CD4-positive, alpha-beta T cell (primary cell): ENCODE data around the gene DYRK1B. TPM values are rescaled to one million over a fixed set of nuclear protein-coding genes. Genes with fewer than 3 reads are reported as not detected.

Experiments
- ATAC-seq: fragments of 200-7000 bp; cut with Tn5 transposase; one replicate; pipeline ENCODE4 v1.10.0; 2022; ENCODE audit warnings: mild to moderate bottlenecking; ENCODE audit not compliant: poor library complexity
- CTCF ChIA-PET: fragments of 350-600 bp; sonication (Branson Sonifier 250); formaldehyde crosslinking; loops from one replicate; lab custom pipeline; 2021; ENCODE audit warnings: antibody characterized with exemption, inconsistent platforms; lab: Charles Lee
- POLR2A ChIA-PET: fragments of 350-600 bp; sonication (Branson Sonifier 250); formaldehyde crosslinking; loops from one replicate; lab custom pipeline; 2021; ENCODE audit warnings: antibody characterized with exemption, inconsistent platforms; lab: Charles Lee
- DNase-seq, 14 experiments: peaks; one replicate each; pipeline ENCODE4 v3.0.0-alpha.2; 2013 to 2020; ENCODE audit warnings: mixed read lengths in 2 of 14
- H3K27ac ChIP-seq, 2 donors: one replicate each; pipeline versions ENCODE4 v1.5.1 to v1.7.0; 2013; ENCODE audit warnings: low read length in 2 of 2, low read depth in 1 of 2, mild to moderate bottlenecking in 1 of 2
- H3K27me3 ChIP-seq, 2 experiments: 1 replicate in 1 of 2; 2 replicates in 1 of 2; pipeline versions ENCODE4 v1.6.1 to v1.7.0; 2013; ENCODE audit warnings: low read length in 2 of 2, control low read depth in 1 of 2, mild to moderate bottlenecking in 1 of 2, moderate library complexity in 1 of 2; ENCODE audit not compliant: insufficient read depth in 2 of 2, control insufficient read depth in 1 of 2
- H3K36me3 ChIP-seq: one replicate; pipeline ENCODE4 v1.6.1; 2013; ENCODE audit warnings: low read length, control low read depth; ENCODE audit not compliant: insufficient read depth
- H3K4me1 ChIP-seq: one replicate; pipeline ENCODE4 v1.6.1; 2013; ENCODE audit warnings: low read length, control low read depth; ENCODE audit not compliant: insufficient read depth
- H3K4me3 ChIP-seq: one replicate; pipeline ENCODE4 v1.5.1; 2013; ENCODE audit warnings: mild to moderate bottlenecking, low read length, moderate library complexity
- H3K9me3 ChIP-seq, 2 experiments: 1 replicate in 1 of 2; 2 replicates in 1 of 2; pipeline versions ENCODE4 v1.6.1 to v1.7.0; 2013; ENCODE audit warnings: low read length in 2 of 2, mild to moderate bottlenecking in 2 of 2, control low read depth in 1 of 2, moderate library complexity in 1 of 2; ENCODE audit not compliant: control insufficient read depth in 1 of 2, insufficient read depth in 1 of 2
- H3K27ac Mint-ChIP-seq: one replicate; pipeline ENCODE4 v1.8.0; 2020; ENCODE audit warnings: mixed read lengths
- H3K27me3 Mint-ChIP-seq: one replicate; pipeline ENCODE4 v1.8.0; 2021; ENCODE audit warnings: mixed read lengths
- H3K36me3 Mint-ChIP-seq: one replicate; pipeline ENCODE4 v1.8.0; 2021; ENCODE audit warnings: low read depth, mixed read lengths
- H3K4me1 Mint-ChIP-seq: one replicate; pipeline ENCODE4 v1.8.0; 2021; ENCODE audit warnings: low read depth, mixed read lengths
- H3K4me3 Mint-ChIP-seq: one replicate; pipeline ENCODE4 v1.8.0; 2020; ENCODE audit warnings: mild to moderate bottlenecking, mixed read lengths
- H3K9me3 Mint-ChIP-seq: one replicate; pipeline ENCODE4 v1.8.0; 2020; ENCODE audit warnings: mixed read lengths
- intact Hi-C, 2 experiments: fragments of 100-400 bp; cut with DNase I in 1 of 2; cut with micrococcal nuclease in 1 of 2; formaldehyde crosslinking; loops; one replicate each; pipeline versions ENCODE4 v1.15.1 to v1.9.0; 2023 to 2025; cut with DNase I, micrococcal nuclease
- total RNA-seq, 174 experiments: library from RNA in 2 of 174; stranded (reverse) in 2 of 174; gene quantifications; one replicate each; pipeline ENCODE4 v1.2.3 and lab custom pipeline; 2021 to 2026
- TF ChIP-seq, protein P1 (sequence below): fragments of 200-600 bp; IDR thresholded peaks from one replicate; pipeline ENCODE4 v1.8.0; 2022; ENCODE audit warnings: antibody characterized with exemption, mild to moderate bottlenecking

The DYRK1B gene
- total RNA-seq, 2 experiments from 2014 or later, result 18.9 to 19.4 TPM

DNA sequence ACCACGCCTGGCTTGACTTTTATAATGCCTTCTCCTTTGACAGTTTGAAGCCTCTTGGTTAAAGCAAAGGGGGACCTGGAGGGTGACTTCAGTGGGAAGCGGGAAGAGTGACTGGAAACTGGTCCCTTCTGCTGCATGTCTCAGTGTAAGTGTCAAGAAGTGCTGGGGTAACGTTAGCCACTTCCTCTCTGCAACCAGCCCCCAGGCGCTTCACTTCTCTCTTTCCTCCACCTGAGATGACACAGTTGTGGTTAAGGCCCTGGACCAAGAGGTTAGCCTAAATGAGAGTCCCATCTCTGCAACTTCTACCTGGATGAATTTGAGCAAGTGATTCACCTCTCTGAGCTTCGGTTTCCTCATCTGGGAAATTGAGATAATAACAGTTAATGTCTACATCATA is 39.0 kb downstream of the DYRK1B start:
- H3K27me3 ChIP-seq, result no peaks in the 10 kb centered on the region
- Mint-ChIP-seq H3K9me3 (no peaks in the 10 kb centered on the region), H3K36me3 (no peaks in the 10 kb centered on the region), H3K4me3 (no peak overlapping the region), H3K27ac (no peak overlapping the region), H3K4me1 (no peaks in the 10 kb centered on the region), H3K27me3 (peaks cover 7% of the 10 kb centered on the region)
- H3K4me1 ChIP-seq, result peaks cover 7% of the 10 kb centered on the region
- H3K9me3 ChIP-seq, result no peaks in the 10 kb centered on the region
- H3K27ac ChIP-seq, result no peak overlapping the region
- TF ChIP-seq, protein P1, sequence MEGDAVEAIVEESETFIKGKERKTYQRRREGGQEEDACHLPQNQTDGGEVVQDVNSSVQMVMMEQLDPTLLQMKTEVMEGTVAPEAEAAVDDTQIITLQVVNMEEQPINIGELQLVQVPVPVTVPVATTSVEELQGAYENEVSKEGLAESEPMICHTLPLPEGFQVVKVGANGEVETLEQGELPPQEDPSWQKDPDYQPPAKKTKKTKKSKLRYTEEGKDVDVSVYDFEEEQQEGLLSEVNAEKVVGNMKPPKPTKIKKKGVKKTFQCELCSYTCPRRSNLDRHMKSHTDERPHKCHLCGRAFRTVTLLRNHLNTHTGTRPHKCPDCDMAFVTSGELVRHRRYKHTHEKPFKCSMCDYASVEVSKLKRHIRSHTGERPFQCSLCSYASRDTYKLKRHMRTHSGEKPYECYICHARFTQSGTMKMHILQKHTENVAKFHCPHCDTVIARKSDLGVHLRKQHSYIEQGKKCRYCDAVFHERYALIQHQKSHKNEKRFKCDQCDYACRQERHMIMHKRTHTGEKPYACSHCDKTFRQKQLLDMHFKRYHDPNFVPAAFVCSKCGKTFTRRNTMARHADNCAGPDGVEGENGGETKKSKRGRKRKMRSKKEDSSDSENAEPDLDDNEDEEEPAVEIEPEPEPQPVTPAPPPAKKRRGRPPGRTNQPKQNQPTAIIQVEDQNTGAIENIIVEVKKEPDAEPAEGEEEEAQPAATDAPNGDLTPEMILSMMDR, result no peak
- DNase-seq (no peak), ATAC-seq (no peak)
- POLR2A ChIA-PET, result no interaction called here
- intact Hi-C loops, result loop anchor here in 1 of 2 experiments (5.0 kb wide), 1 partner anchor 177 kb away; the partner anchor contains the start of gene PSMC4
- CTCF ChIA-PET, result interaction anchor here (6.1 kb wide), 1 partner anchor 48 kb away, joined by 75 read pairs; no protein-coding TSS in a partner anchor
- no peaks in the 10 kb centered on the region for H3K36me3 ChIP-seq
- no peak overlapping the region for H3K4me3 ChIP-seq

DNA sequence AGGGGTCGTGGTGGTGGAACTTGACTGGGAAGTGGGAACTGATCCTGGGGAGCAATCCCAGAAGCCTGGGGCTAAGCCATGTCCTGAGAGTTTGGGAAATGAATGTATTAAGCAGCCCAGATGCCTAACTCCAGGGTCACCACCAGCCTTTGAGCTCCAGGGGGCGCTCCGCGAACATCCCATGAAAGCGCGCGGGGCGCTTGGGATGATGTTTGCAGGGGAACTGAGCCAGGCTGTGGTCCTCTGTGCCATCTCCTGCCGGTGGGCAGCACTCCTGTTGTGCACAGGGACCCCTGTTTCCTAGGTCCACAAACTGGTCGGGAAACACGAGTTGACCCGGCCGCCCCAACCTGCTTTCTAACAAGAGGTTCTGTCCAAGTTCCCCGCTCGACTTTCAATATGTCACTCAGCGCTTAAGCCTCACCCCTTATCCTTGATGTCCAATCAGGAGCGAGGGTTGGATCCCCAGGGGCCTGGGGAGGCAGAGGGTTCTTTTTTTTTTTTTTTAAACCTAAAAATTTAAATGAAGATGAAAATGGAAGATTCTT is 40.9 kb downstream of the DYRK1B start:
- H3K4me1 Mint-ChIP-seq, result no peaks in the 10 kb centered on the region
- H3K27me3 Mint-ChIP-seq, result peaks cover 11% of the 10 kb centered on the region
- peak overlapping the region; percentile 58 for H3K4me3 ChIP-seq
- intact Hi-C loops, result loop anchor here (1.0 to 2.0 kb wide), 2 partner anchors 51 to 428 kb away; no protein-coding TSS in a partner anchor
- H3K27ac ChIP-seq, result no peak overlapping the region
- no peaks in the 10 kb centered on the region for H3K36me3 Mint-ChIP-seq
- DNase-seq, result peak; percentile 52 to 83 (median 64)
- ChIA-PET POLR2A (interaction anchor here (0.8 to 1.4 kb wide), 3 partner anchors 51 to 203 kb away, joined by 3 to 6 read pairs (median 4); partner anchors contain the start of genes PSMC4 and ZNF546), CTCF (interaction anchor here (0.7 to 6.1 kb wide), 11 partner anchors 9 to 264 kb away, joined by 3 to 75 read pairs (median 5); partner anchors contain the start of genes DYRK1B, FBL and PSMC4)
- ATAC-seq, result peak; percentile 94
- H3K27me3 ChIP-seq, result no peaks in the 10 kb centered on the region
- peaks cover 7 to 9% of the 10 kb centered on the region in 2 experiments for H3K9me3 ChIP-seq
- H3K4me1 ChIP-seq, result peaks cover 7% of the 10 kb centered on the region
- TF ChIP-seq, protein P1, result peak; percentile 90
- peaks cover 3% of the 10 kb centered on the region for H3K9me3 Mint-ChIP-seq
- no peaks in the 10 kb centered on the region for H3K36me3 ChIP-seq
- H3K27ac Mint-ChIP-seq, result no peak overlapping the region
- peak overlapping the region; percentile 81 for H3K4me3 Mint-ChIP-seq

DNA sequence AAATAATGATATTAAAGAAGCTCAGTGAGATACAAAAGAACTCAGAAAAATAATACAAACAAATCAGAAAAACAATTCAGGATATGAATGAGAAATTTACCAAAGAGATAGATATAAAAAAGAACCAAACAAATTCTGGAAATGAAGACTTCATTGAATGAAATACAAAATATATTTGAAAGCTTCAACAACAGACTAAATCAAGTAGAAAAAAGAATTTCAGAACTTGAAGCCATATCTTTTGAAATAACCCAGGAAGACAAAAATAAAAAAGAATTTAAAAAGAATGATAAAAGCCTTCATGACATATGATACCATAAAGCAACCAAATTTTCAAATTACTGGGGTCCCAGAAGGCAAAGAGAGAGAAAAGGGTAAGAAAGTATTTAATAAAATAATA is 45.7 kb downstream of the DYRK1B start:
- TF ChIP-seq, protein P1, result no peak
- ChIA-PET CTCF (no interaction called here), POLR2A (no interaction called here)
- H3K4me3 ChIP-seq, result no peak overlapping the region
- Mint-ChIP-seq H3K4me1 (no peaks in the 10 kb centered on the region), H3K27me3 (peaks cover 34% of the 10 kb centered on the region), H3K27ac (no peak overlapping the region), H3K36me3 (no peaks in the 10 kb centered on the region), H3K9me3 (peaks cover 5% of the 10 kb centered on the region), H3K4me3 (no peak overlapping the region)
- H3K9me3 ChIP-seq, result peaks cover 15 to 18% of the 10 kb centered on the region in 2 experiments
- peaks cover 5% of the 10 kb centered on the region for H3K4me1 ChIP-seq
- H3K27ac ChIP-seq, result no peak overlapping the region
- ATAC-seq (no peak), DNase-seq (no peak)
- no peaks in the 10 kb centered on the region for H3K36me3 ChIP-seq
- intact Hi-C loops, result no loop called here
- H3K27me3 ChIP-seq, result peaks cover 19 to 23% of the 10 kb centered on the region in 2 experiments
